GM12892 (cell line): ENCODE results near the gene VPREB3.

ENCODE experiments used
- POLR2A ChIP-seq: IDR thresholded peaks from 2 replicates; pipeline ENCODE4 v1.6.1; 2011; ENCODE audit warnings: low read depth, low read length, control low read depth
- TAF1 ChIP-seq: IDR thresholded peaks from 2 replicates; pipeline ENCODE4 v1.6.1; 2011; ENCODE audit warnings: low read depth, mild to moderate bottlenecking, control low read depth, low read length, borderline replicate concordance

GRCh38 chr22:23796461-23796860 is 42.2 kb upstream of the VPREB3 start:
- TF ChIP-seq TAF1 (no peak), POLR2A (no peak)
